ENCODE data around the gene CPSF3. TPM values are rescaled to one million over a fixed set of nuclear protein-coding genes. Genes with fewer than 3 reads are reported as not detected.

The CPSF3 gene
- total and polyA plus RNA-seq, 2 of the 13 experiments (the other 11 are each of a cell fraction or from before 2014, with no cell fraction given) = 19.8 to 93.0 TPM

DNA sequence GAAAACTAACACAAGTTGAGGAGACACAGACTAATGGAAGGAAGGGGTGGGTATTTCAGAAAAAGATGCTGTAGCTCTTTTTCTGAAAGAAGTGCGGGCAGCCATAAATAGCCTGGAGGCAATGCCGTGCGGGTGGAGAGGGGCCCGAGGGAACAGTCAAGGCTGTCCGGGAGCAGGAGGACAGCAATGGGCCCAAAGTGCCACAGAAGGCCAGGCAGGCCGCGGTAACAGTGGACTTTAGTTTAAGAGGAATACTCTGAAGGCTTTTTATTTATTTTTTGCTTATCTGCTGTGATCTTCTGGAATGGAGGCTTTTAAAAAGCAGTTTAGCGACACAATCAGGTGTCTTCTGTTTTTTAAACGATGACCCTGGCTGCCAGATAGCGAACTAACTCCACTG lies 3.0 kb upstream of the CPSF3 start (continued):
- TF ChIP-seq, protein P1, sequence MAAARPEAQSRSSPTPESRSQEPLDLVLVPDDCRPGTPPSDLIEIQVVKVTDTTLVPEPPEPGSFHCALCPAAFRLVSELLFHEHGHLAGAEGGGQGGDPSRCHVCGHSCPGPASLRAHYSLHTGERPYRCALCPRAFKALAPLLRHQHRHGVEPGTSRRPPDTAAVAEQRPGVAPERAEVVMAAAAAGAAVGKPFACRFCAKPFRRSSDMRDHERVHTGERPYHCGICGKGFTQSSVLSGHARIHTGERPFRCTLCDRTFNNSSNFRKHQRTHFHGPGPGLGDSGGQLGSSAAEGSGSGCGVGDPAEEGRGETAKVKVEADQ (CRISPR knock-in tag; IDR thresholded peaks at IDR 0.05; ENCODE audit: borderline replicate concordance) = no peak
- TF ChIP-seq KLF11 (CRISPR knock-in tag; IDR thresholded peaks at IDR 0.05) (no peak), SRSF4 (IDR thresholded peaks at IDR 0.05; ENCODE audit: low read depth, low read length, poor library complexity, severe bottlenecking) (no peak), KDM6A (CRISPR knock-in tag; IDR thresholded peaks at IDR 0.05; ENCODE audit: low read depth) (no peak), FOSL1 (CRISPR knock-in tag; IDR thresholded peaks at IDR 0.05; ENCODE audit: borderline replicate concordance) (no peak), ZNF605 (CRISPR knock-in tag; IDR thresholded peaks at IDR 0.05) (0 out of 2 replicates have a peak, but pooled peaks have one; percentile 32), ADNP (CRISPR knock-in tag; IDR thresholded peaks at IDR 0.05) (no peak), GPN1 (CRISPR knock-in tag; IDR thresholded peaks at IDR 0.05; ENCODE audit: borderline replicate concordance) (no peak), RBAK (CRISPR knock-in tag; IDR thresholded peaks at IDR 0.05) (no peak), ZNF563 (CRISPR knock-in tag; IDR thresholded peaks at IDR 0.05) (no peak), ATM (IDR thresholded peaks at IDR 0.05; ENCODE audit: borderline replicate concordance) (no peak), TBP (CRISPR knock-in tag; IDR thresholded peaks at IDR 0.05) (no peak), ZNF550 (CRISPR knock-in tag; IDR thresholded peaks at IDR 0.05; ENCODE audit: borderline replicate concordance) (no peak)
- TF ChIP-seq, protein P2, sequence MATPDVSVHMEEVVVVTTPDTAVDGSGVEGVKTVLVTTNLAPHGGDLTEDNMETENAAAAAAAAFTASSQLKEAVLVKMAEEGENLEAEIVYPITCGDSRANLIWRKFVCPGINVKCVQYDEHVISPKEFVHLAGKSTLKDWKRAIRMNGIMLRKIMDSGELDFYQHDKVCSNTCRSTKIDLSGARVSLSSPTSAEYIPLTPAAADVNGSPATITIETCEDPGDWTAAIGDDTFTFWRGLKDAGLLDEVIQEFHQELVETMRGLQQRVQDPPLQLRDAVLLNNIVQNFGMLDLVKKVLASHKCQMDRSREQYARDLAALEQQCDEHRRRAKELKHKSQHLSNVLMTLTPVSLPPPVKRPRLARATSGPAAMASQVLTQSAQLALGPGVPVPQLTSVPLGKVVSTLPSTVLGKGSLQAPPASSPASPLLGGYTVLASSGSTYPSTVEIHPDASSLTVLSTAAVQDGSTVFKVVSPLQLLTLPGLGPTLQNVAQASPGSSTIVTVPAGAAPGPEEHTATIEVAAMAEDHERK (CRISPR knock-in tag; IDR thresholded peaks at IDR 0.05; ENCODE audit: low read depth) = no peak
- TF ChIP-seq, protein P3, sequence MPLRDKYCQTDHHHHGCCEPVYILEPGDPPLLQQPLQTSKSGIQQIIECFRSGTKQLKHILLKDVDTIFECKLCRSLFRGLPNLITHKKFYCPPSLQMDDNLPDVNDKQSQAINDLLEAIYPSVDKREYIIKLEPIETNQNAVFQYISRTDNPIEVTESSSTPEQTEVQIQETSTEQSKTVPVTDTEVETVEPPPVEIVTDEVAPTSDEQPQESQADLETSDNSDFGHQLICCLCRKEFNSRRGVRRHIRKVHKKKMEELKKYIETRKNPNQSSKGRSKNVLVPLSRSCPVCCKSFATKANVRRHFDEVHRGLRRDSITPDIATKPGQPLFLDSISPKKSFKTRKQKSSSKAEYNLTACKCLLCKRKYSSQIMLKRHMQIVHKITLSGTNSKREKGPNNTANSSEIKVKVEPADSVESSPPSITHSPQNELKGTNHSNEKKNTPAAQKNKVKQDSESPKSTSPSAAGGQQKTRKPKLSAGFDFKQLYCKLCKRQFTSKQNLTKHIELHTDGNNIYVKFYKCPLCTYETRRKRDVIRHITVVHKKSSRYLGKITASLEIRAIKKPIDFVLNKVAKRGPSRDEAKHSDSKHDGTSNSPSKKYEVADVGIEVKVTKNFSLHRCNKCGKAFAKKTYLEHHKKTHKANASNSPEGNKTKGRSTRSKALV (CRISPR knock-in tag; IDR thresholded peaks at IDR 0.05) = no peak
- TF ChIP-seq, protein P4, sequence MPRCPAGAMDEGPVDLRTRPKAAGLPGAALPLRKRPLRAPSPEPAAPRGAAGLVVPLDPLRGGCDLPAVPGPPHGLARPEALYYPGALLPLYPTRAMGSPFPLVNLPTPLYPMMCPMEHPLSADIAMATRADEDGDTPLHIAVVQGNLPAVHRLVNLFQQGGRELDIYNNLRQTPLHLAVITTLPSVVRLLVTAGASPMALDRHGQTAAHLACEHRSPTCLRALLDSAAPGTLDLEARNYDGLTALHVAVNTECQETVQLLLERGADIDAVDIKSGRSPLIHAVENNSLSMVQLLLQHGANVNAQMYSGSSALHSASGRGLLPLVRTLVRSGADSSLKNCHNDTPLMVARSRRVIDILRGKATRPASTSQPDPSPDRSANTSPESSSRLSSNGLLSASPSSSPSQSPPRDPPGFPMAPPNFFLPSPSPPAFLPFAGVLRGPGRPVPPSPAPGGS (CRISPR knock-in tag; IDR thresholded peaks at IDR 0.05) = no peak
- TF ChIP-seq, protein P5, sequence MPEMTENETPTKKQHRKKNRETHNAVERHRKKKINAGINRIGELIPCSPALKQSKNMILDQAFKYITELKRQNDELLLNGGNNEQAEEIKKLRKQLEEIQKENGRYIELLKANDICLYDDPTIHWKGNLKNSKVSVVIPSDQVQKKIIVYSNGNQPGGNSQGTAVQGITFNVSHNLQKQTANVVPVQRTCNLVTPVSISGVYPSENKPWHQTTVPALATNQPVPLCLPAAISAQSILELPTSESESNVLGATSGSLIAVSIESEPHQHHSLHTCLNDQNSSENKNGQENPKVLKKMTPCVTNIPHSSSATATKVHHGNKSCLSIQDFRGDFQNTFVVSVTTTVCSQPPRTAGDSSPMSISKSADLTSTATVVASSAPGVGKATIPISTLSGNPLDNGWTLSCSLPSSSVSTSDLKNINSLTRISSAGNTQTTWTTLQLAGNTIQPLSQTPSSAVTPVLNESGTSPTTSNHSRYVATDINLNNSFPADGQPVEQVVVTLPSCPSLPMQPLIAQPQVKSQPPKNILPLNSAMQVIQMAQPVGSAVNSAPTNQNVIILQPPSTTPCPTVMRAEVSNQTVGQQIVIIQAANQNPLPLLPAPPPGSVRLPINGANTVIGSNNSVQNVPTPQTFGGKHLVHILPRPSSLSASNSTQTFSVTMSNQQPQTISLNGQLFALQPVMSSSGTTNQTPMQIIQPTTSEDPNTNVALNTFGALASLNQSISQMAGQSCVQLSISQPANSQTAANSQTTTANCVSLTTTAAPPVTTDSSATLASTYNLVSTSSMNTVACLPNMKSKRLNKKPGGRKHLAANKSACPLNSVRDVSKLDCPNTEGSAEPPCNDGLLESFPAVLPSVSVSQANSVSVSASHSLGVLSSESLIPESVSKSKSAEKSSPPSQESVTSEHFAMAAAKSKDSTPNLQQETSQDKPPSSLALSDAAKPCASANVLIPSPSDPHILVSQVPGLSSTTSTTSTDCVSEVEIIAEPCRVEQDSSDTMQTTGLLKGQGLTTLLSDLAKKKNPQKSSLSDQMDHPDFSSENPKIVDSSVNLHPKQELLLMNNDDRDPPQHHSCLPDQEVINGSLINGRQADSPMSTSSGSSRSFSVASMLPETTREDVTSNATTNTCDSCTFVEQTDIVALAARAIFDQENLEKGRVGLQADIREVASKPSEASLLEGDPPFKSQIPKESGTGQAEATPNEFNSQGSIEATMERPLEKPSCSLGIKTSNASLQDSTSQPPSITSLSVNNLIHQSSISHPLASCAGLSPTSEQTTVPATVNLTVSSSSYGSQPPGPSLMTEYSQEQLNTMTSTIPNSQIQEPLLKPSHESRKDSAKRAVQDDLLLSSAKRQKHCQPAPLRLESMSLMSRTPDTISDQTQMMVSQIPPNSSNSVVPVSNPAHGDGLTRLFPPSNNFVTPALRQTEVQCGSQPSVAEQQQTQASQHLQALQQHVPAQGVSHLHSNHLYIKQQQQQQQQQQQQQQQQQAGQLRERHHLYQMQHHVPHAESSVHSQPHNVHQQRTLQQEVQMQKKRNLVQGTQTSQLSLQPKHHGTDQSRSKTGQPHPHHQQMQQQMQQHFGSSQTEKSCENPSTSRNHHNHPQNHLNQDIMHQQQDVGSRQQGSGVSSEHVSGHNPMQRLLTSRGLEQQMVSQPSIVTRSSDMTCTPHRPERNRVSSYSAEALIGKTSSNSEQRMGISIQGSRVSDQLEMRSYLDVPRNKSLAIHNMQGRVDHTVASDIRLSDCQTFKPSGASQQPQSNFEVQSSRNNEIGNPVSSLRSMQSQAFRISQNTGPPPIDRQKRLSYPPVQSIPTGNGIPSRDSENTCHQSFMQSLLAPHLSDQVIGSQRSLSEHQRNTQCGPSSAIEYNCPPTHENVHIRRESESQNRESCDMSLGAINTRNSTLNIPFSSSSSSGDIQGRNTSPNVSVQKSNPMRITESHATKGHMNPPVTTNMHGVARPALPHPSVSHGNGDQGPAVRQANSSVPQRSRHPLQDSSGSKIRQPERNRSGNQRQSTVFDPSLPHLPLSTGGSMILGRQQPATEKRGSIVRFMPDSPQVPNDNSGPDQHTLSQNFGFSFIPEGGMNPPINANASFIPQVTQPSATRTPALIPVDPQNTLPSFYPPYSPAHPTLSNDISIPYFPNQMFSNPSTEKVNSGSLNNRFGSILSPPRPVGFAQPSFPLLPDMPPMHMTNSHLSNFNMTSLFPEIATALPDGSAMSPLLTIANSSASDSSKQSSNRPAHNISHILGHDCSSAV (CRISPR knock-in tag; IDR thresholded peaks at IDR 0.05; ENCODE audit: borderline replicate concordance) = no peak
